SW 1271 (cell line): ENCODE measurements around the gene MAP4.

Experiments
- DNase-seq, 2 experiments: peaks; one replicate each; lab custom pipeline; 2025; lab: John Stamatoyannopoulos, UW

The MAP4 gene

GRCh38 chr3:47863391-47864128 is 152.7 kb downstream of the MAP4 start:
- no peak for DNase-seq

DNA sequence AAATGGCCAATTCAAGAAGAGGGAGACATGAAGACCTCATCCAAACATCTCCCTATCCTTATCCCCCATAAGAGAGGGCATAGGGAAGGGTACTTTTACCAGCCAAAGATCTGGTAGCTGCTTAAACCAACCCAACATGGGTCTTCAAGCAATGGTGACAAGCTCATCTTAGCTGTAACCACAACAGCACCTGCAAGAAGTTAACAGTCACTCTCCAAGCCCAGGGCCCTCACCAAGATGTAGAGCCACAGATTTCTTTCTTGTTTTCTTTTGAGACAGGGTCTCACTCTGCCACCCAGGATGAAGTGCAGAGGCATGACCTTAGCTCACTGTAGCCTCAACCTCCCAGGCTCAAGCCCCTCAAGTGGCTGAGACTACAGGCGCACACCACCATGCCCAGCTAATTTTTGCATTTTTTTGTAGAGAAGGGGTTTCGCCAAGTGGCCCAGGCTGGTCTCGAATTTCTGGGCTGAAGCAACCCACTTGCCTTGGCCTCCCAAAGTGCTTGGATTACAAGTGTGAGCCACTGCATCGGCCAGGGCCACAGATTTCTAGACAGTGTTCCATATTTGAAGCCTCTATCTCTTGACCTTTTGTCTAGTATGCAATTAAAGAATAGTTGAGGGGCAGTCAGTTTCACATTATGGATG is 156.1 kb downstream of the MAP4 start:
- no peak for DNase-seq

DNA sequence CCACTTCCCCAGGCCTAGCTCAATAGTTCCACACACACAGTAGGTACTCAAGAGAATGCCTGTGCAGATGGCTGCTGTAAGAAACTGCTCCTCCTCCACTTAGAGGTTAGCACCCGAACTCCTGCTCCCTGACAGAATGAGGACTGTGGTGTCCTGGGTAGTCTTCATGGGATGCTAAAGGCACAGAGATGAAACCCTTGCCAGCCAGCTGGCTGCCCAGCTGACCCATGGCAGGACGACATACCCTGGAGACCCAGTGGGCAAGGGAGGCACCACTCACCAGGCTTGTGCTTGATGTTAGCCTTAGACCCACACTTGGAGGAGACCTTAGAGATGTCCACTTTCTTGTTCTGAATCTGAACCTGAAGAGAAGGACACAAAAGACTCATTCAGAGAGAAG is 159.1 kb downstream of the MAP4 start:
- no peak for DNase-seq

DNA sequence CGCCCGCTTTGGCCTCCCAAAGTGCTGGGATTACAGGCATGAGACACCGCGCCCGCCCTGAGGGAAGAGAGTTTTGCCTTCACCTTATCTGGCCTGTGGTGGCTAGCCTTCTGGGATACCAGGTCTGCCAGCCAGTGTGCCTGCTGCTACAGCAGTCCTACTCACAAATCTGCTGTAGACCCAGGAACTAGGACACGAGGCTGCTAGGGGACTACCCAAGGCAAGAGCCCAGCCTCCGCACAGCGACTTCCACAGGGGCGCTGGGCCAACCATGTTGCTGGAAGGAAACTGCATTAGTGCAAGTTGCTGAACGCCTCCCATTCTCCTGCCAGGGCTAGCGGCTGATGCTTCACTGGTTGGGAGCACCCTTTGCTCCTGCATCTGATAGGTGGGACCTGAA is 159.5 kb downstream of the MAP4 start:
- DNase-seq, result no peak

DNA sequence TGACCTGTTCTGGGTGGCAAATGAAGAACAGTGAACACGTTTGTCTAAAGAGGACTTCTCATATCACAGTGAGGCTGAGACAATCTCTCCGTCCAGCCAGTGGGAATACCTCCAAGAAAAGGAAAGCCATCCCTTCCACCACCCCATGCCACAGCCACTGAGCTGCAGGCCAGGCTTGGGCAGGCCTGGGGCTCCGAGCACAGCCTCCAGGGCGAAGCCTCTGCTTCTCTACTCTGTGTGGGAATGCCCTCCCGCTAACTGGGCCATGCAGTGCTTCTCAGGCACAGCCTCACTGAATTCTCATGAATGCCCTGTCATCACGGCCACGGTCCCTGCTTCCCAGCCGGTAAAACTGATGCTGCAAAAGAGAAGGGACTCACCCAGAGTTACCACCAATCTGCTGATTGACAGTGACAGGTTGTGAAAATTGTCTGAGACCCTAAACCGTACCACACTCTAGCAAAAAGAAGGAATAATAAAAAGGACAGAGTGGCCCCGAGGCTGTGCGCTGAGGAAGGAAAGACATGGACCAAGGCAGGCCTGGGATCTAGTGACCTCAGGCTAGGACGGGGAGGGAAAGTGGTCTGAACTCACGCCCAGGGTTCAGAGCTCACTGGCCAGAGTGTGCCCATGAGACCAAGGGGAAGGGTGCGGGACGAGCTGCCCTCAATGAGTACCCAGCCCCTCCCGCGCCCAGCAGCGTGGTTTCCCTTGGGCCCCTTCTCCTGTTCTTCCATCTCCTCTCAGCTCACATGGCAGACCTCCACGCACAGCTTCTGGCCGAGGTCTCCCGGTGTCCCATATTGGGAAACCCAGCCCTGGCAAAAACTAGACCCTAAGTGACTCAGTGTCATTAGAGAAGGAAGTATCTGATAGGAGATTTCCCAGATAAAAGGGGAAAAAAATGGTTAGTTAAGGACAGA is 160.5 kb downstream of the MAP4 start:
- no peak for DNase-seq

DNA sequence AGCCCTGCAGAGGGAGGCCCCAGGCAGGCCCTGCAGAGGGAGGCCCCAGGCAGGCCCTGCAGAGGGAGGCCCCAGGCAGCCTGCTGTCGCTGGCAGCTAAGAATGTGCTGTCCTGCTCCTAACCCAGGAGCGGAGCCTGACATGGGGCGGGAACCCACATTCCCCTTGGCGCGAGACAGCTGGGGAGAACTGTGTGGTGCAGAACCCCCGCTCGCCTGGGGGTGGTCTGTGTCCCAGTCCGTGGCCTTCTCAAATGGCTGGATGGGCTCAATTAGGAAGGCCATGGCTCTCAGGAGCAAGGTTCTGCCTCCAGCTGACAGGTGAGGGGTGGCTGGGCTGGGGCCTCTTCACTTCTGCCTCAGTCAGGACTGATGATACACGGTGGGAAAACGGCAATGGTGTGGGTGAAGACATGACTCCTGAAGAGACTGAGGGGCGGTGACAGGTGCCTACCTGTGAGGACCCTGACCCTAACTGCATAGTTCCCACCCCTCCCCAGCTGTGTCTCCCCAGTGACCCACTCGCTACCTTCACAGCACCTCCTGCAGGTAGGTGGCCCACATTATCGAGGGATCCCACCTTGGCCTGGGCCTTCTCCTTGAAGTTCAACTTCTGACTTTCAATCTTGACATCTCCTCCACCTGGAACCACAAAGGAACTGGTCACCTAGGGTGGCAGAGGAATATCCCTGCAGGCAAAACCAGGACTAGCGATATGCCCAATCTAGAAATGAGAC is 161.3 kb downstream of the MAP4 start:
- DNase-seq, result no peak

DNA sequence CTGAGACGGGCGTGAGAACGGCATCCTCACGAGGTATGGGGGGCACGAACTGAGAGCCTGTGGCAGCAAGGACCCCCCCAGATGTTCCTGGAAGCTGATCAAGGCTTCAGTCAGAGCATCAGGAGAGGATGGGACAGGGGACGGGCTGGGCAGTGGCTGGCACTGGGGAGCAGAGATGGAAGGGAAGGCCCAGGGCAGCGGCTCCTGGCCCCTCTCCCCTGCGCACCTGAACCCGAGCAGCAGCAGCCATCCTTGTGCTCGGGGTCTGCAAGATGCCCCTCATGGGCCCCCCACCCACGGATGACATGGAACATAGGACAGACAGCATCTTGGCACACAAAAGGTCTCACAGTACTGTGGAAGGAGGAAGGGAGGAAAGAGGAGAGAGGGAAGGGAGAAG is 161.9 kb downstream of the MAP4 start:
- DNase-seq, result no peak

- DNase-seq, result no peak
Observed at GRCh38 chr3:47852604-47853602, 163.3 kb downstream of the MAP4 start.

- DNase-seq, result no peak
Observed at GRCh38 chr3:47851888-47852603, 164.2 kb downstream of the MAP4 start.

DNA sequence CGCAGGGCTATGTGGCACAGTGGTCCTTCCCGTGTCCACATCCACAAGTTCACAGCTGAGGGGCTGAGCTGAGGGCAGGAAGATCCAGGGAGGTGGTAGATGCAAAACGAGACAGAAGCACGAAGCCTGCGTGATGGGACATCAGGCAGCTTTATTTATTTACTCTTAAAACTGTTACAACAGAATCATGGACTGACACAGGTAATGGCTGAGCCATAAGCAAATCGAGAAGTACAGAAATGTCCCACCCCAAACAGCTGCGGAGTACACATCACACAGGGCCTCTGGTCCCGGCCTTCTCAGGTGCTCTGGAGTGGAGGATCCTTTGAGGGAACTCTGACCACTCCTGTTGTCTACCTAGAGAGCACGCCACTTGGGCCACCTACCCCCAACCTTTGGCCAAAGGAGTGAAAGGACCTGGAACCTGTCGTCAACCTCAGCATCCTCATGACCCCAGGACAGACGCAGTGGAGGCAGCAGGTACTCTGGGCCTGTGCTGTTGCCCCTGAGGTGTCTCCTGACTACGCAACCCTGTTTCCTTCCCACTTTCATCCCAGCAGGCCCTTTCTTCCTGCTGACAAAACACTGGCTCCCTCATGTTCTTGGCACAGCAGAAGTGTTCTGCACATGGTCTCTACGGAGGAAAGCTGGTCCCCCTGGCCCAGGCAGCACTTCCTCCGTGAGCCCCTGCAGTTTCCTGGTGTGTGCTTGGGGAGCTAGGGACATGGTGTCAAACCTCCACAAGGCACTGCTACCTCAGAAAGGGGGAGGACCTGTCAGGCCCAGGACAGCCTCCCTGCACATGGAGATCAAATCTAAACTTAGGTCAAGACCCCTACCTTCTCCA is 165.4 kb downstream of the MAP4 start:
- DNase-seq, result no peak

DNA sequence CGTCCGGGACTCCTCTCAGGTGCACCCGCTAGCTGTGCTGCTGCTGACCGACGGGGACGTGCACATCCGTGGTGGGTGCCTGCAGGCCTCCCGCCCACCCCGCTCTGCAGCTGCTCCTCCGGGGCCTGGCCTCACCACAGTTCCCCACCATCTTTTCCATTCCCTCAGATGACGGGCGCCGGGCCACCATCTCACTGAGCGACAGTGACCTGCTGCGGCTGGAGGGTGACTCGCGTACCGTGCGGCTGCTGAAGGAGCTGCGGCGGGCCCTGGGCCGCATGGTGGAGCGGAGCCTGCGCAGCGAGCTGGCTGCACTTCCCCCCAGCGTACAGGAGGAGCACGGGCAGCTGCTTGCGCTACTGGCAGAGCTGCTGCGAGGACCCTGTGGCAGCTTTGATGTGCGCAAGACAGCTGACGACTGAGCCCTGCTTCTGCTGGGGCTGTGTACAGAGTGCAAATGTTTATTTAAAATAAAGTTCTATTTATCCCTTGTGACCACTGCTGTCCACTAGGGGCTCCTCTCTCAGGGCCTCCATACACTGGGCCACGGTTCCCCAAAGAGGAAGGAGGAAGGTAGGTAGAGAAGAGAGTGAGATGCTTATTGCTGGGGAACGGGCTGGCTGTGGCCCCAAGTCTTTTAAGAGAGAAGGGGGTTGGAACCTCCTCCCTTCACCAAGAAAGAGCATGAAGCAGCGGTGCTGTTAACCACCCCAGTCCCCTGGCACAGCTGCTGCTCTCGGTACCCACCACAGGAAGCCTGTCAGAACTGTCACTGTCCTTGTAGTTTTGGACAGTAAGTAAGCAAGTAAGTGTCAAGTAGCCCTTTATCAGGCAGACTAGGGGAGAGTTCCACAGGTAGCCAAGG is 166.3 kb downstream of the MAP4 start:
- DNase-seq, result peak in 1 of 2 experiments; percentile 11

- no peak for DNase-seq
Observed at GRCh38 chr3:47849186-47849698, 167.0 kb downstream of the MAP4 start.

- DNase-seq, result no peak
Observed at GRCh38 chr3:47848599-47849117, 167.6 kb downstream of the MAP4 start.

DNA sequence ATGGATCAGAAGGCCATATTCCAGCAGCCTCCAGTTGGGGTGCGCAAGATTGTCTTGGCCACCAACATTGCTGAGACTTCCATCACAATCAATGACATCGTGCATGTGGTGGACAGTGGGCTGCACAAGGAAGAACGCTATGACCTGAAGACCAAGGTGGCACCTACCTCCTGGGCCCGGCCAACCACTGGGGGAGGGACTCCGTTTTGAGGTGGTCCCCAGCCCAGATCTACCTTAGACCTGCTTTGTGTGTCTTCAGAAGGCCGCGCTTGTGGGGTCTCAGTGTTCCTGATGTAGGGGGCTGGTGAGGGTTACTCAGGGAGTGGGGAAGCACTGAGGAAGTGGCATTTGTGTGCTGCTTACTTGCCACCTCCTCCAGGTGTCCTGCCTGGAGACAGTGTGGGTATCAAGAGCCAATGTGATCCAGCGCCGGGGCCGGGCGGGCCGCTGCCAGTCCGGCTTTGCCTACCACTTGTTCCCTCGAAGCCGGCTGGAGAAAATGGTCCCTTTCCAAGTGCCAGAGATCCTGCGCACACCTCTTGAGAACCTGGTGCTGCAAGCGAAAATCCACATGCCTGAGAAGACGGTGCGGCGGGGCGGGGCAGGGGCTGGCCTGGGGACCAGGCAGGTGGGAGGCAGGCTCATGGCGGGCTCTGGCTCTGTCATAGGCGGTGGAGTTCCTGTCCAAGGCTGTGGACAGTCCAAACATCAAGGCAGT is 168.3 kb downstream of the MAP4 start:
- no peak for DNase-seq

GRCh38 chr3:47847260-47847659 is 169.0 kb downstream of the MAP4 start:
- DNase-seq, result no peak

GRCh38 chr3:47846880-47847248 is 169.4 kb downstream of the MAP4 start:
- DNase-seq, result no peak
